Stimulated activated CD8-positive, alpha-beta memory T cell treated with anti-CD3 and anti-CD28 coated beads, Interleukin-4, amount 100 ng/mL, for 24 hours (primary cell): Measurements from ENCODE around the gene NGLY1.

Experiments
- DNase-seq: peaks from one replicate; pipeline ENCODE4 v3.0.0-alpha.2; 2020; ENCODE audit warnings: low read depth

NGLY1 gene

GRCh38 chr3:25708036-25708435 lies 75.2 kb downstream of the NGLY1 start:
- DNase-seq, result no peak

- DNase-seq, result no peak
Measured at GRCh38 chr3:25707268-25707926, 75.8 kb downstream of the NGLY1 start.

GRCh38 chr3:25706213-25706612 lies 77.0 kb downstream of the NGLY1 start:
- DNase-seq, result no peak

- DNase-seq, result no peak
Measured at GRCh38 chr3:25697553-25697952, 85.7 kb downstream of the NGLY1 start.

GRCh38 chr3:25695731-25696420 lies 87.4 kb downstream of the NGLY1 start:
- DNase-seq, result no peak

GRCh38 chr3:25693238-25693637 lies 90.0 kb downstream of the NGLY1 start:
- DNase-seq, result no peak

GRCh38 chr3:25692341-25692740 lies 90.9 kb downstream of the NGLY1 start:
- DNase-seq, result no peak

- no peak for DNase-seq
Measured at GRCh38 chr3:25690768-25691533, 92.3 kb downstream of the NGLY1 start.

GRCh38 chr3:25689226-25689625 lies 94.0 kb downstream of the NGLY1 start:
- no peak for DNase-seq

GRCh38 chr3:25687742-25688141 lies 95.5 kb downstream of the NGLY1 start:
- no peak for DNase-seq

GRCh38 chr3:25686766-25687165 lies 96.5 kb downstream of the NGLY1 start:
- no peak for DNase-seq

GRCh38 chr3:25683882-25684281 lies 99.4 kb downstream of the NGLY1 start:
- DNase-seq, result no peak

GRCh38 chr3:25683410-25683809 lies 99.8 kb downstream of the NGLY1 start:
- no peak for DNase-seq

- DNase-seq, result no peak
Measured at GRCh38 chr3:25679642-25680302, 103.5 kb downstream of the NGLY1 start.

GRCh38 chr3:25679166-25679565 lies 104.1 kb downstream of the NGLY1 start:
- DNase-seq, result no peak

- no peak for DNase-seq
Measured at GRCh38 chr3:25678581-25678980, 104.7 kb downstream of the NGLY1 start.

GRCh38 chr3:25677121-25677520 lies 106.1 kb downstream of the NGLY1 start:
- DNase-seq, result no peak

GRCh38 chr3:25674670-25675069 lies 108.6 kb downstream of the NGLY1 start:
- DNase-seq, result no peak

GRCh38 chr3:25673738-25674298 lies 109.4 kb downstream of the NGLY1 start:
- no peak for DNase-seq
